AG10803 (cell line): ENCODE results near the gene SLC4A5.
A peak's percentile ranks its signal among the peaks of the same experiment; 100 is the strongest.

Experiments used
- DNase-seq: peaks from one replicate; pipeline ENCODE4 v3.0.0; 2010; ENCODE audit warnings: low read depth
- H3K4me3 ChIP-seq: 2 replicates; pipeline ENCODE4 v1.5.1; 2011; ENCODE audit warnings: mild to moderate bottlenecking, low read length, control low read depth
- CTCF ChIP-seq: conservative IDR thresholded peaks from 2 replicates; pipeline ENCODE4 v1.5.1; 2011; ENCODE audit warnings: mild to moderate bottlenecking, low read length, control low read depth, inconsistent platforms

The SLC4A5 gene

GRCh38 chr2:74275228-74275627, 68.0 kb downstream of the SLC4A5 start:
- H3K4me3 ChIP-seq = no peak overlapping the region
- no peak for DNase-seq
- TF ChIP-seq CTCF = no peak

- TF ChIP-seq CTCF = no peak
- H3K4me3 ChIP-seq = no peak overlapping the region
- no peak for DNase-seq
Observed at GRCh38 chr2:74269667-74270066, 73.5 kb downstream of the SLC4A5 start.

- DNase-seq = no peak
- no peak for TF ChIP-seq CTCF
- H3K4me3 ChIP-seq = no peak overlapping the region
Observed at GRCh38 chr2:74267068-74267467, 76.1 kb downstream of the SLC4A5 start.

- TF ChIP-seq CTCF = no peak
- no peak for DNase-seq
- no peak overlapping the region for H3K4me3 ChIP-seq
Observed at GRCh38 chr2:74264281-74264680, 78.9 kb downstream of the SLC4A5 start.

GRCh38 chr2:74262681-74263080, 80.5 kb downstream of the SLC4A5 start:
- TF ChIP-seq CTCF = no peak
- no peak for DNase-seq
- no peak overlapping the region for H3K4me3 ChIP-seq

- H3K4me3 ChIP-seq = no peak overlapping the region
- DNase-seq = peak; percentile 26
- peak; percentile 57 for TF ChIP-seq CTCF
Observed at GRCh38 chr2:74261204-74261864, 81.9 kb downstream of the SLC4A5 start.

GRCh38 chr2:74260495-74260894, 82.7 kb downstream of the SLC4A5 start:
- no peak overlapping the region for H3K4me3 ChIP-seq
- DNase-seq = no peak
- TF ChIP-seq CTCF = no peak
